Heart right ventricle (tissue), 16 donors: ENCODE data around the gene ABT1. TPM values are rescaled to one million over a fixed set of nuclear protein-coding genes. Genes with fewer than 3 reads are reported as not detected.

Experiments used
- ATAC-seq, 8 donors: fragments of 200-7000 bp; cut with Tn5 transposase; one replicate each; pipeline ENCODE4 v1.9.1; 2020; ENCODE audit warnings: mild to moderate bottlenecking in 8 of 8, moderate library complexity in 8 of 8, moderate number of reproducible peaks in 1 of 8
- DNase-seq, 2 donors: peaks; one replicate each; pipeline ENCODE4 v3.0.0-alpha.2; 2020
- H3K27ac ChIP-seq, 10 donors: fragments of 200-600 bp; sonication (generic) in 2 of 10; one replicate each; pipeline versions ENCODE4 v1.5.0 to v1.8.0; 2020 to 2022; ENCODE audit warnings: mild to moderate bottlenecking in 3 of 10
- H3K27me3 ChIP-seq, 7 donors: fragments of 200-600 bp; one replicate each; pipeline ENCODE4 v1.8.0; 2021 to 2022; ENCODE audit warnings: mild to moderate bottlenecking in 2 of 7
- H3K36me3 ChIP-seq, 9 donors: fragments of 200-600 bp; sonication (generic) in 1 of 9; one replicate each; pipeline versions ENCODE4 v1.5.0 to v1.8.0; 2020 to 2022; ENCODE audit warnings: mild to moderate bottlenecking in 2 of 9
- H3K4me1 ChIP-seq, 9 donors: fragments of 200-600 bp; sonication (generic) in 1 of 9; one replicate each; pipeline versions ENCODE4 v1.5.0 to v1.8.0; 2020 to 2022; ENCODE audit warnings: mild to moderate bottlenecking in 4 of 9
- H3K4me3 ChIP-seq, 10 donors: fragments of 200-600 bp; sonication (generic) in 2 of 10; one replicate each; pipeline versions ENCODE4 v1.5.0 to v1.8.0; 2020 to 2022; ENCODE audit warnings: mild to moderate bottlenecking in 7 of 10, moderate library complexity in 2 of 10
- H3K9me3 ChIP-seq, 11 donors: fragments of 200-600 bp in 10 of 11; sonication (generic) in 2 of 11; one replicate each; pipeline versions ENCODE4 v1.5.0 to v1.8.0; 2013 to 2022; ENCODE audit warnings: mild to moderate bottlenecking in 2 of 11, control low read depth in 1 of 11, moderate library complexity in 1 of 11
- CTCF ChIP-seq, 9 donors: fragments of 200-600 bp; sonication (generic) in 2 of 9; IDR thresholded peaks; one replicate each; pipeline versions ENCODE4 v1.5.0 to v1.8.0; 2021 to 2022; ENCODE audit warnings: antibody characterized with exemption in 9 of 9, mild to moderate bottlenecking in 5 of 9, moderate library complexity in 1 of 9
- WGBS, 2 donors: extraction: QIAGEN DNeasy Blood & Tissue Kit; methylation state at CpG; one replicate each; pipeline ENCODE4 v1.1.7; 2013; ENCODE audit warnings: inconsistent platforms in 1 of 2; 5-methylcytosine and 5-hydroxymethylcytosine counted together
- intact Hi-C, 10 donors: fragments of 100-400 bp; cut with DNase I; formaldehyde crosslinking; loops; one replicate each; pipeline versions ENCODE4 v1.11.1 to v1.14.2; 2022
- polyA plus RNA-seq, 2 donors: library from polyadenylated mRNA; stranded (reverse); fragments of 200-250 nt; gene quantifications; one replicate each; pipeline ENCODE4 v1.2.3, GENCODE V29; 2013
- total RNA-seq, 10 donors: library from RNA; stranded (reverse); fragmentation: NEBNext Ultra II Directional in 3 of 10; extraction: Animal tissue kit (Norgen Biotek cat#: 25700) in 3 of 10; gene quantifications; one replicate each; pipeline versions ENCODE4 v1.2.1 to v1.2.4, GENCODE V29; 2021 to 2023
- donor health status: Arrhythmogenic right ventricular cardiomyopathy.
- donor health status: ischemic (EF 13 %, LVEDD 7.1; RV severe dilation, severe dysfunction).
- donor health status: healthy with polysubstance abuse.
- donor health status: DM: no; HTN: yes; CAD: no.
- donor health status: DM: no; HTN: no; CAD: no.
- donor health status: ischemic (EF 25% LVEDD 6.9; RV normal size, moderate dysfunction).
- donor health status: ischemic (EF 25% LVEDD 5.7; RV mildly dilated, moderate dysfunction).
- donor health status: healthy.
- donor health status: DM: yes; HTN: yes; CAD: no.
- donor health status: Ischemic cardiomyopathy.
- donor health status: ischemic (EF 35%, LVEDD 5.7; RV mildly dilated, moderate dysfunction).
- donor health status: nonischemic (EF 11% LVEDD 7.7; RV severe dilation, severe dysfunction).
- donor health status: DM: yes; HTN: yes; CAD: no.
- donor health status: PGD.
- donor health status: ischemic (EF 29% LVEDD 5.4; RV normal size, mild dysfunction).
- donor health status: nonischemic (EF 23%, LVEDD 6.1; RV moderate dilation, normal function).

Gene ABT1
- total and polyA plus RNA-seq, 12 donors: 5.8 to 11.7 (median 7.4) TPM

GRCh38 chr6:26570027-26570809 lies 26.5 kb upstream of the ABT1 start:
- Histone ChIP-seq H3K4me1 (peaks cover 0 to 27% (median 4%) of the 10 kb centered on the region in 9 donors), H3K36me3 (no peaks in the 10 kb centered on the region), H3K27ac (no peak overlapping the region), H3K27me3 (peaks cover 0 to 6% (median 0%) of the 10 kb centered on the region in 7 donors), H3K4me3 (no peak overlapping the region), H3K9me3 (no peaks in the 10 kb centered on the region)
- DNase-seq: no peak
- intact Hi-C loops: loop anchor here in 3 of 10 donors (5.0 to 10.0 kb wide), 3 partner anchors 48 to 255 kb away; no protein-coding TSS in a partner anchor
- WGBS, 2 donors: 82 to 84% methylated on average over 21 of the region's 21 CpGs
- ATAC-seq: no peak
- no peak for TF ChIP-seq CTCF (IDR thresholded peaks at IDR 0.05)

- WGBS, 2 donors: 3 to 4% methylated on average over 24 of the region's 24 CpGs
- ATAC-seq (peak; percentile 53 to 90 (median 72)), DNase-seq (peak; percentile 40 to 50)
- Histone ChIP-seq H3K4me3 (peak overlapping the region; percentile 34 to 66 (median 54)), H3K9me3 (no peaks in the 10 kb centered on the region), H3K4me1 (peaks cover 0 to 32% (median 4%) of the 10 kb centered on the region in 9 donors), H3K36me3 (no peaks in the 10 kb centered on the region), H3K27ac (peak overlapping the region in 8 of 10 donors; percentile 40 to 76 (median 54)), H3K27me3 (peaks cover 0 to 20% (median 6%) of the 10 kb centered on the region in 7 donors)
- TF ChIP-seq CTCF (IDR thresholded peaks at IDR 0.05): no peak
- intact Hi-C loops: loop anchor here in 6 of 10 donors (1.0 to 10.0 kb wide), 7 partner anchors 23 to 257 kb away; no protein-coding TSS in a partner anchor
These were observed 25.0 kb upstream of the ABT1 start for GRCh38 chr6:26571592-26572296.

- Histone ChIP-seq H3K27me3 (peaks cover 0 to 53% (median 23%) of the 10 kb centered on the region in 7 donors), H3K4me1 (peaks cover 0 to 25% (median 6%) of the 10 kb centered on the region in 9 donors), H3K27ac (no peak overlapping the region), H3K36me3 (no peaks in the 10 kb centered on the region), H3K9me3 (peaks cover 0 to 23% (median 5%) of the 10 kb centered on the region in 11 donors), H3K4me3 (no peak overlapping the region)
- intact Hi-C loops: loop anchor here in 2 of 10 donors (5.0 to 10.0 kb wide), 2 partner anchors 233 to 261 kb away; no protein-coding TSS in a partner anchor
- ATAC-seq: no peak
- DNase-seq: no peak
- WGBS, 2 donors: 45 to 60% methylated on average over 10 of the region's 10 CpGs
- no peak for TF ChIP-seq CTCF (IDR thresholded peaks at IDR 0.05)
These were observed 21.2 kb upstream of the ABT1 start for GRCh38 chr6:26575494-26575939.

- H3K9me3 ChIP-seq: peaks cover 0 to 23% (median 5%) of the 10 kb centered on the region in 11 donors
- no peaks in the 10 kb centered on the region for H3K36me3 ChIP-seq
- peak overlapping the region in 4 of 10 donors; percentile 25 to 48 (median 30) for H3K4me3 ChIP-seq
- peak overlapping the region in 1 of 10 donors; percentile 5 for H3K27ac ChIP-seq
- no peak for ATAC-seq
- H3K4me1 ChIP-seq: peaks cover 0 to 25% (median 6%) of the 10 kb centered on the region in 9 donors
- intact Hi-C loops: loop anchor here in 2 of 10 donors (5.0 to 10.0 kb wide), 2 partner anchors 234 to 262 kb away; no protein-coding TSS in a partner anchor
- H3K27me3 ChIP-seq: peaks cover 0 to 62% (median 26%) of the 10 kb centered on the region in 7 donors
- DNase-seq: no peak
- no peak for TF ChIP-seq CTCF (IDR thresholded peaks at IDR 0.05)
- WGBS, 2 donors: 42 to 51% methylated on average over 7 of the region's 7 CpGs
These were observed 20.3 kb upstream of the ABT1 start for GRCh38 chr6:26576407-26576843.
